Body of pancreas (tissue), 4 donors: ENCODE data around the gene HMCN1.

Experiments
- CTCF ChIP-seq, 7 experiments: fragments of 450-650 bp in 4 of 7; fragments of 200-600 bp in 3 of 7; sonication (generic) in 3 of 7; IDR thresholded peaks; one replicate each; pipeline ENCODE4 v1.5.1; 2016 to 2019; ENCODE audit warnings: antibody characterized with exemption in 7 of 7
- POLR2A ChIP-seq, 3 donors: fragments of 450-650 bp; IDR thresholded peaks; one replicate each; pipeline ENCODE4 v1.6.1; 2016; ENCODE audit warnings: antibody characterized with exemption in 3 of 3, mild to moderate bottlenecking in 2 of 3

- TF ChIP-seq CTCF (IDR thresholded peaks at IDR 0.05) = no peak
- no peak for TF ChIP-seq POLR2A (IDR thresholded peaks at IDR 0.05)
Measured at GRCh38 chr1:186022184-186022583, 288.0 kb downstream of the HMCN1 start.
